ENCODE data around the gene TAF1. TPM values are rescaled to one million over a fixed set of nuclear protein-coding genes. Genes with fewer than 3 reads are reported as not detected.

TAF1 gene
- polyA plus RNA-seq, 1 donor: 37.6 TPM

DNA sequence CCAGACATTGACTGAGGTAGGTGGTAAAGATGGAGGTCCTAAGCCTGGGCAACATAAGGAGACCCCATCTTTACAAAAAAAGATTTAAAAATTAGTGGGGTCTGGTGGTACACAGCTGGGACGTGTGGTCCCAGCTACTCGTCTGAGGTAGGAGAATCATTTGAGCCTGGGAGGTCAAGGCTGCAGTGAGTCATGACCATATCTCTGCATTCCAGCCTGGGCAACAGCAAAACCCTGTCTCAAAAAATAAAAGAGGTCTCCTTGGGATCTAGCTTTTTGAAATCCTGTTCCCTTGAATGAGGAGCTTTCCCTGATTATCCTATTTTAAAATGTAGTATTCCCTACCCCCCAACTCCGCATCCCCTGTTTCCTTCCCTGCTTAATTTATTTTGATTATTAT, 88.1 kb downstream of the TAF1 start:
- Histone ChIP-seq H3K4me3 (ENCODE audit: low read length) (no peak overlapping the region), H3K36me3 (ENCODE audit: control insufficient read depth, insufficient read depth, low read length) (peaks cover 37% of the 10 kb centered on the region)
- no CpG with 5 or more reads among the region's 3 CpGs for WGBS (ENCODE audit: insufficient coverage, low lambda C conversion rate)

DNA sequence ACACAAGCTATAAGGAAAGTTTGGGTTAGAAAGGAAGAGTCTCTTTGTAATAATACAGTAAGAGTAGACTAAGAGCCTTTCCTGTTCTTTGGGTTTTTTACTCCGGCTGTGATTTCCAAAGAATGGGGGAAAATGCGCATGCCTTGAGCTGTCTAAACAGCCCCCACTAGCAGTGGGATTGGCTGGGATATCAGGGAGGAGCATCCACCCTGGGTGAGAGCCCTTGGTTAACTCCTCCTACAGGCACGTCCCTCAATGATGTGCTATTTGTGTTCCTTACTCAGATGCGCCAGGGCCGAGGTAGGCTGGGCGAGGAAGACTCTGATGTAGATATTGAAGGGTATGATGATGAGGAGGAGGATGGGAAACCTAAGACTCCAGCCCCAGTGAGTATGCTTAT, 92.7 kb downstream of the TAF1 start:
- no peaks in the 10 kb centered on the region for H3K9me3 ChIP-seq (ENCODE audit: control insufficient read depth, low read depth, low read length)
- DNase-seq: no peak
- no CpG with 5 or more reads among the region's 6 CpGs for WGBS (ENCODE audit: insufficient coverage, low lambda C conversion rate)
- H3K36me3 ChIP-seq (ENCODE audit: control insufficient read depth, insufficient read depth, low read length): peaks cover 68% of the 10 kb centered on the region
- H3K27me3 ChIP-seq (ENCODE audit: control insufficient read depth, insufficient read depth, low read length): no peaks in the 10 kb centered on the region
- no peak overlapping the region for H3K4me3 ChIP-seq (ENCODE audit: low read length)
- H3K4me1 ChIP-seq (ENCODE audit: control insufficient read depth, insufficient read depth, low read length): no peaks in the 10 kb centered on the region
- no peak overlapping the region for H3K27ac ChIP-seq (ENCODE audit: low read length)

More for the DNA sequence above, 88.1 kb downstream of the TAF1 start:
- no peak for DNase-seq
- no peaks in the 10 kb centered on the region for H3K27me3 ChIP-seq (ENCODE audit: control insufficient read depth, insufficient read depth, low read length)
- H3K9me3 ChIP-seq (ENCODE audit: control insufficient read depth, low read depth, low read length): no peaks in the 10 kb centered on the region
- no peaks in the 10 kb centered on the region for H3K4me1 ChIP-seq (ENCODE audit: control insufficient read depth, insufficient read depth, low read length)
- no peak overlapping the region for H3K27ac ChIP-seq (ENCODE audit: low read length)

- no peak overlapping the region for H3K4me3 ChIP-seq (ENCODE audit: low read length)
- H3K9me3 ChIP-seq (ENCODE audit: control insufficient read depth, low read depth, low read length): no peaks in the 10 kb centered on the region
- H3K36me3 ChIP-seq (ENCODE audit: control insufficient read depth, insufficient read depth, low read length): peaks cover 31% of the 10 kb centered on the region
- no peaks in the 10 kb centered on the region for H3K4me1 ChIP-seq (ENCODE audit: control insufficient read depth, insufficient read depth, low read length)
- H3K27me3 ChIP-seq (ENCODE audit: control insufficient read depth, insufficient read depth, low read length): no peaks in the 10 kb centered on the region
- DNase-seq: no peak
- no peak overlapping the region for H3K27ac ChIP-seq (ENCODE audit: low read length)
Observed at GRCh38 chrX:71464968-71465367, 98.8 kb downstream of the TAF1 start.

- no CpG with 5 or more reads among the region's 5 CpGs for WGBS (ENCODE audit: insufficient coverage, low lambda C conversion rate)
- DNase-seq: no peak
- Histone ChIP-seq H3K4me3 (ENCODE audit: low read length) (no peak overlapping the region), H3K9me3 (ENCODE audit: control insufficient read depth, low read depth, low read length) (no peaks in the 10 kb centered on the region), H3K27me3 (ENCODE audit: control insufficient read depth, insufficient read depth, low read length) (no peaks in the 10 kb centered on the region), H3K4me1 (ENCODE audit: control insufficient read depth, insufficient read depth, low read length) (no peaks in the 10 kb centered on the region), H3K27ac (ENCODE audit: low read length) (no peak overlapping the region), H3K36me3 (ENCODE audit: control insufficient read depth, insufficient read depth, low read length) (peaks cover 13% of the 10 kb centered on the region)
Observed at GRCh38 chrX:71466979-71467523, 100.9 kb downstream of the TAF1 start.

- H3K4me1 ChIP-seq (ENCODE audit: control insufficient read depth, insufficient read depth, low read length): no peaks in the 10 kb centered on the region
- DNase-seq: no peak
- H3K27me3 ChIP-seq (ENCODE audit: control insufficient read depth, insufficient read depth, low read length): no peaks in the 10 kb centered on the region
- H3K9me3 ChIP-seq (ENCODE audit: control insufficient read depth, low read depth, low read length): no peaks in the 10 kb centered on the region
- H3K27ac ChIP-seq (ENCODE audit: low read length): no peak overlapping the region
- no peaks in the 10 kb centered on the region for H3K36me3 ChIP-seq (ENCODE audit: control insufficient read depth, insufficient read depth, low read length)
- H3K4me3 ChIP-seq (ENCODE audit: low read length): no peak overlapping the region
- no CpG with 5 or more reads among the region's 8 CpGs for WGBS (ENCODE audit: insufficient coverage, low lambda C conversion rate)
Observed at GRCh38 chrX:71475785-71476540, 109.8 kb downstream of the TAF1 start.

DNA sequence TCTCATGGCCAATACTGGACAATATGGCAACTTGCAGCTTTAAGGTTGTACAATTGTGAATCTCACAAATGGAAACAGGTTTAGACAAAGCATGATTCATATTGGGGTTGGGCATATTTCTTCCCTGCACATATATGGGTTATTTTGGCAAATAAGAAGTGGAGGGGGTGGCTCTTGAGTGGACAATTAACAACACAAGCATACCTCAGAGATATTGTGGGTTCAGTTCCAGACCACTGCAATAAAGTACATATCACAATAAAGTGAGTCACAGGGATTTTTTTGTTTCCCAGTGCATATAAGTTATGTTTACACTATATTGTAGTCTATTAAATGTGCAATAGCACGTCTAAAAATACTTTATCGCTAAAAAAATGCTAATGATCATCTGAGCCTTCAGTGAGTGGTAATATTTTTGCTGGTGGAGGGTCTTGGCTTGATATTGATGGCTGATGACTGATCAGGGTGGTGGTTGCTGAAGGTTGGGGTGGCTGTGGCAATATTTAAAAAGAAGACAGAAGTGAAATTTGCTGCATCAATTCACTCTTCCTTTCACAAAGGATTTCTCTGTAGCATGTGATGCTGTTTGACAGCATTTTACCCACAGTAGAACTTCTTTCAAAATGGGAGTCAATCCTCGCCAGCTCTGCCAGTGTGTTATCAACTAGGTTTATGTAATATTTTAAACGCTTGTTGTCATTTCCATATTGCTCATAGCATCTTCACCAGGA, 116.2 kb downstream of the TAF1 start:
- Histone ChIP-seq H3K36me3 (ENCODE audit: control insufficient read depth, insufficient read depth, low read length) (no peaks in the 10 kb centered on the region), H3K4me1 (ENCODE audit: control insufficient read depth, insufficient read depth, low read length) (no peaks in the 10 kb centered on the region), H3K9me3 (ENCODE audit: control insufficient read depth, low read depth, low read length) (no peaks in the 10 kb centered on the region), H3K27ac (ENCODE audit: low read length) (no peak overlapping the region), H3K4me3 (ENCODE audit: low read length) (no peak overlapping the region), H3K27me3 (ENCODE audit: control insufficient read depth, insufficient read depth, low read length) (no peaks in the 10 kb centered on the region)
- no peak for DNase-seq
- 83% methylated on average over 1 of the region's 4 CpGs for WGBS (ENCODE audit: insufficient coverage, low lambda C conversion rate)

GRCh38 chrX:71487814-71488213, 121.7 kb downstream of the TAF1 start:
- Histone ChIP-seq H3K27me3 (ENCODE audit: control insufficient read depth, insufficient read depth, low read length) (no peaks in the 10 kb centered on the region), H3K4me3 (ENCODE audit: low read length) (no peak overlapping the region), H3K4me1 (ENCODE audit: control insufficient read depth, insufficient read depth, low read length) (no peaks in the 10 kb centered on the region), H3K36me3 (ENCODE audit: control insufficient read depth, insufficient read depth, low read length) (no peaks in the 10 kb centered on the region), H3K9me3 (ENCODE audit: control insufficient read depth, low read depth, low read length) (no peaks in the 10 kb centered on the region), H3K27ac (ENCODE audit: low read length) (no peak overlapping the region)
- DNase-seq: no peak

- no peaks in the 10 kb centered on the region for H3K4me1 ChIP-seq (ENCODE audit: control insufficient read depth, insufficient read depth, low read length)
- no peaks in the 10 kb centered on the region for H3K9me3 ChIP-seq (ENCODE audit: control insufficient read depth, low read depth, low read length)
- H3K36me3 ChIP-seq (ENCODE audit: control insufficient read depth, insufficient read depth, low read length): no peaks in the 10 kb centered on the region
- DNase-seq: no peak
- no peaks in the 10 kb centered on the region for H3K27me3 ChIP-seq (ENCODE audit: control insufficient read depth, insufficient read depth, low read length)
- H3K27ac ChIP-seq (ENCODE audit: low read length): no peak overlapping the region
- 80% methylated on average over 1 of the region's 5 CpGs for WGBS (ENCODE audit: insufficient coverage, low lambda C conversion rate)
- no peak overlapping the region for H3K4me3 ChIP-seq (ENCODE audit: low read length)
Observed at GRCh38 chrX:71489540-71489939, 123.4 kb downstream of the TAF1 start.

- Histone ChIP-seq H3K27me3 (ENCODE audit: control insufficient read depth, insufficient read depth, low read length) (no peaks in the 10 kb centered on the region), H3K36me3 (ENCODE audit: control insufficient read depth, insufficient read depth, low read length) (no peaks in the 10 kb centered on the region), H3K4me3 (ENCODE audit: low read length) (peak overlapping the region; percentile 39), H3K9me3 (ENCODE audit: control insufficient read depth, low read depth, low read length) (no peaks in the 10 kb centered on the region), H3K27ac (ENCODE audit: low read length) (no peak overlapping the region), H3K4me1 (ENCODE audit: control insufficient read depth, insufficient read depth, low read length) (no peaks in the 10 kb centered on the region)
- DNase-seq: peak; percentile 18 to 72
- WGBS (ENCODE audit: insufficient coverage, low lambda C conversion rate): no CpG with 5 or more reads among the region's 76 CpGs
Observed at GRCh38 chrX:71492231-71493065, 126.3 kb downstream of the TAF1 start.

DNA sequence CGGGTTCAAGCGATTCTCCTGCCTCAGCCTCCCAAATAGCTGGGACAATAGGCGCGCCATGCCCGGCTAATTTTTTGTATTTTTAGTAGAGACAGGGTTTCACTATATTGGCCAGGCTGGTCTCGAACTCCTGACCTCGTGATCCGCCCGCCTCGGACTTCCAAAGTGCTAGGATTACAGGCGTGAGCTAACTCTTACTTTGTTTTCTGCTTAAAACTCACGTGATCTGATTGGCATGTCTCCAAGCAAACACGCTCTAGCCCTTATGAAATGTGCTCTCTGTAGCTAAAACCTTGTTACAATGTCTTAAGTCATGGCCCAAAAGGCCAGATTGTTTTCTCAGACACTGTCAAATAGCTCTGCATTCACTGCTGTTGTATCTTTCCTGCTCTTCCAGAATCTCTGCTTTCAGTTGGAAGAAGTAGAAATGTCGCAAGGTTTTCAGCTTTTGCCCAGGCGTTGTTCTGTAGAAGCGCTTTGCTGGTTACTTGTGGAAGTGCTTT, 127.0 kb downstream of the TAF1 start:
- no peak overlapping the region for H3K27ac ChIP-seq (ENCODE audit: low read length)
- no peaks in the 10 kb centered on the region for H3K36me3 ChIP-seq (ENCODE audit: control insufficient read depth, insufficient read depth, low read length)
- peak overlapping the region; percentile 39 for H3K4me3 ChIP-seq (ENCODE audit: low read length)
- DNase-seq: peak; percentile 9 to 15
- no peaks in the 10 kb centered on the region for H3K27me3 ChIP-seq (ENCODE audit: control insufficient read depth, insufficient read depth, low read length)
- H3K4me1 ChIP-seq (ENCODE audit: control insufficient read depth, insufficient read depth, low read length): no peaks in the 10 kb centered on the region
- WGBS (ENCODE audit: insufficient coverage, low lambda C conversion rate): no CpG with 5 or more reads among the region's 16 CpGs
- H3K9me3 ChIP-seq (ENCODE audit: control insufficient read depth, low read depth, low read length): no peaks in the 10 kb centered on the region

Data from large intestine (tissue), 3 donors.